LNCAP (cell line): Measurements from ENCODE around the gene OPN1LW.

Experiments
- TF ChIP-seq, protein P1 (sequence below): fragments of 450-650 bp; IDR thresholded peaks from 2 replicates; pipeline ENCODE4 v1.5.1; 2017; ENCODE audit warnings: mild to moderate bottlenecking

OPN1LW gene

DNA sequence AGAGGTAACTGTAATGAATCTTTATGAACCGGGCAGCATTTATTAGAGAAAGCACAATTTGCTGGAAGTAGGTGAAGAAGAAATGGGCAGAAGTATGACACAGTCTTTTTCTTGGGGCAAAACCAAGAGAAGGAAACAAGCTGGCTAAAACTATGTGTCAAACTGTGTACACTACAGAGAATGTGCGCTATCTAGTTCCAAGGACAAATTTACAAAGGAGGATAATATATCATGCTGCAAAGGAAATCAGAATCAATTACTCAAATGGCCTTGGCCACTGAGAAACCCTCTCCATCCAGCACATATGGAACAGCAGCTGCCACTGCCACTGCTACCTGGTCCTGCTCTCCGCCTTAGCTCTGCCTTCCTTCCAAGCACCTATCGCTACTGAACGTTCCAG is 29.4 kb upstream of the OPN1LW start:
- TF ChIP-seq, protein P1, sequence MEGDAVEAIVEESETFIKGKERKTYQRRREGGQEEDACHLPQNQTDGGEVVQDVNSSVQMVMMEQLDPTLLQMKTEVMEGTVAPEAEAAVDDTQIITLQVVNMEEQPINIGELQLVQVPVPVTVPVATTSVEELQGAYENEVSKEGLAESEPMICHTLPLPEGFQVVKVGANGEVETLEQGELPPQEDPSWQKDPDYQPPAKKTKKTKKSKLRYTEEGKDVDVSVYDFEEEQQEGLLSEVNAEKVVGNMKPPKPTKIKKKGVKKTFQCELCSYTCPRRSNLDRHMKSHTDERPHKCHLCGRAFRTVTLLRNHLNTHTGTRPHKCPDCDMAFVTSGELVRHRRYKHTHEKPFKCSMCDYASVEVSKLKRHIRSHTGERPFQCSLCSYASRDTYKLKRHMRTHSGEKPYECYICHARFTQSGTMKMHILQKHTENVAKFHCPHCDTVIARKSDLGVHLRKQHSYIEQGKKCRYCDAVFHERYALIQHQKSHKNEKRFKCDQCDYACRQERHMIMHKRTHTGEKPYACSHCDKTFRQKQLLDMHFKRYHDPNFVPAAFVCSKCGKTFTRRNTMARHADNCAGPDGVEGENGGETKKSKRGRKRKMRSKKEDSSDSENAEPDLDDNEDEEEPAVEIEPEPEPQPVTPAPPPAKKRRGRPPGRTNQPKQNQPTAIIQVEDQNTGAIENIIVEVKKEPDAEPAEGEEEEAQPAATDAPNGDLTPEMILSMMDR: no peak

DNA sequence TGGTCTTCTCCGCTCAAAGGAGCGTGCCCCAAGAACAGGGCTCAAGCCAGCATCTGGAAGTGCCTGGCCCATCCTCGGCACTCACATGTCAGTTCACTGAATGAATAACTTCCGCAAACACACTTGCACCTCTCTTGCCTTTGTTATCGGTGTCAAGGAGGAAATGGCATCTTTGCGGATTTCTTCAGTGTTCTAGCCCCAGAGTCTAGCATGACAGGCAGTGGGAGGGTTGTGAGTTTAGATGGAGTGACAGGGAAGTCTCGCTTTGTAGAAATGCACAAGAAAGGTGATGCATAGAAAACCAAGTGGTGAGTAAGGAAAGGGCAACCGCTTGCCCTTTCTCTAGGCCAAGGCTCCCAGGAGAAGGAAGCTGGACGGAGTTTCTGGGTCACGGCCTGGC is 29.0 kb upstream of the OPN1LW start:
- TF ChIP-seq, protein P1: no peak

- TF ChIP-seq, protein P1: no peak
Observed at GRCh38 chrX:154115750-154116149, 28.3 kb upstream of the OPN1LW start.

DNA sequence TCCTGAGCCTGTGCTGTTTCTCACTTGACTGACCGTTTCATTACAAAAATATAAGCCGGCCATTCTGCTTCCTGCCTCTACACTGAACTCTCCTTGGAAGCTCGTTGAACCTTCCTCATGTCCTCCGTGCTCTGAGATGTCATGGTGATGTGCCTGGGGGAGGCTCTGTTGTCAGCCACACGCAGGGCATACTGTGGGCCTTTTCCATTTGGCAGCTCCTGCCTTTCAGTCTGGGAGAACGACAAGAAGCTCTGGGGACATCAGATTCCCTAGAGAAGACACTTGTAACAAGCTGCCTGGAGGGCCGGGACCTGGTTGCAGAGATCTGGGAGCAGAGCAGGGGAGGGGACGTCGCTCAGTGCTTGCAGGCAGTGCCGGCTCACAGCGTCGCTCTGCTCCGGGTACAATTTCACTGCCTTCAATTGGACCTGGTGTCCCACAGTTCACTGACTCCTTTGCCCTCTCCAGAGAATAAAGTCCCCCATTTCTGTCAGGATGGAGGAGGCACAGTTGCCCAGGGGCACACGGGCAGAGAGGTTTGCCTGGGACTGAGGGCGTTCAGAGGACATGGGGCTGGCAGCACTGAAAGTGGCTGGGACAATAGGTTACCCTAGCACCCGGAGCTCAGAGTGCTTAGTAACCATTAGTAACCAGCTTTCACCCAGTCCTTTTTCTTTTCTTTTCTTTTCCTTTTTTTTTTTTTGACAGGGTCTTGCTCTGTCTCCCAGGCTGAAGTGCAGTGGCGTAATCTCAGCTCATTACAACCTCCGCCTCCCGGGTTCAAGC is 27.4 kb upstream of the OPN1LW start:
- TF ChIP-seq, protein P1: no peak

GRCh38 chrX:154117566-154117965 is 26.5 kb upstream of the OPN1LW start:
- TF ChIP-seq, protein P1: no peak

DNA sequence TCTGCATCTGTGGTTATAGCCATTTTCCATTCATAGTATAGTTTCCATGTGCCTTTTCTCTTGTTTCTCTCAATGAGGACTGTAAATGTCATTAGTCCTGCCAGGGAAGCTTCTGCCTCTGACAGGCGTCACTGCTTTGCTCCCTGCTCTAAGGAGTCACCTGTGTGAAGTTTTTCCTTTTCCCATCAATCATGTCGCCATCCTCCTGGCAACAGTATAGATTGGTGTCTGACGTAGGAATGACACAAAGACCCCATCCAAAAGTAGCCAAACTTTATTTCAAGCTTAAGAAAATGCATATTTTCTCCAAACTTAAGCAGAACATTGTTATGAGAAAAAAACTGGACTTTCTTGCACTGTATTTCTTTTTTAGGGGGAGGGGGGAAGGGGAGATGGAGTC is 23.5 kb upstream of the OPN1LW start:
- TF ChIP-seq, protein P1: no peak

DNA sequence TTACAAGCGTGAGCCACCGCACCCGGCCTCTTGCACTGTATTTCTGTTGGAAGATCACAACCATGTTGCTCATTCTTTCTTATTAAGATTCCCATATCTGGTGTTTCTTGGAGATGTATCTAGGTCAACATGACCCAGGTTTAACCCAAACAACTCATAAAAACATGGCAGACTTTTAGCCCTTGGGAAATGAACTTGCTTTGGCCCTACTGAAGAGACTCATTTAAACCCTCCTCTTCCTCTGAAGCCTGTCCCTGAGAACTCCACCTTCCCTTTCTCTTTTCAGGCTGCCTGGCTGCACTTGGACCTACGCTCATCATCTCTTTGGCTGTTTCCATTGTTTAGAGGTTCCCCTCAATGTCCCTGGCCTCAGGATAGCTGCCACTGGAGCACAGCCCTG is 22.8 kb upstream of the OPN1LW start:
- TF ChIP-seq, protein P1: no peak

GRCh38 chrX:154121961-154122360 is 22.1 kb upstream of the OPN1LW start:
- TF ChIP-seq, protein P1: no peak
